Esophagus muscularis mucosa (tissue), 4 donors: ENCODE data around the gene UROC1.

ENCODE experiments used
- EP300 ChIP-seq: sonication (generic); formaldehyde crosslinking; IDR thresholded peaks from one replicate; pipeline ENCODE4 v1.6.1; 2017; ENCODE audit warnings: antibody characterized with exemption
- POLR2A ChIP-seq: fragments of 450-650 bp; IDR thresholded peaks from one replicate; pipeline ENCODE4 v1.6.1; 2017; ENCODE audit warnings: antibody characterized with exemption, moderate library complexity, mild to moderate bottlenecking, low read depth
- TF ChIP-seq, protein P1 (sequence below), 3 experiments: fragments of 200-600 bp in 2 of 3; fragments of 450-650 bp in 1 of 3; sonication (generic) in 2 of 3; IDR thresholded peaks; one replicate each; pipeline ENCODE4 v1.5.1; 2017 to 2019; ENCODE audit warnings: antibody characterized with exemption in 3 of 3, mild to moderate bottlenecking in 2 of 3, moderate library complexity in 1 of 3

GRCh38 chr3:126509597-126510307 is 7.8 kb downstream of the UROC1 start:
- TF ChIP-seq, protein P1, sequence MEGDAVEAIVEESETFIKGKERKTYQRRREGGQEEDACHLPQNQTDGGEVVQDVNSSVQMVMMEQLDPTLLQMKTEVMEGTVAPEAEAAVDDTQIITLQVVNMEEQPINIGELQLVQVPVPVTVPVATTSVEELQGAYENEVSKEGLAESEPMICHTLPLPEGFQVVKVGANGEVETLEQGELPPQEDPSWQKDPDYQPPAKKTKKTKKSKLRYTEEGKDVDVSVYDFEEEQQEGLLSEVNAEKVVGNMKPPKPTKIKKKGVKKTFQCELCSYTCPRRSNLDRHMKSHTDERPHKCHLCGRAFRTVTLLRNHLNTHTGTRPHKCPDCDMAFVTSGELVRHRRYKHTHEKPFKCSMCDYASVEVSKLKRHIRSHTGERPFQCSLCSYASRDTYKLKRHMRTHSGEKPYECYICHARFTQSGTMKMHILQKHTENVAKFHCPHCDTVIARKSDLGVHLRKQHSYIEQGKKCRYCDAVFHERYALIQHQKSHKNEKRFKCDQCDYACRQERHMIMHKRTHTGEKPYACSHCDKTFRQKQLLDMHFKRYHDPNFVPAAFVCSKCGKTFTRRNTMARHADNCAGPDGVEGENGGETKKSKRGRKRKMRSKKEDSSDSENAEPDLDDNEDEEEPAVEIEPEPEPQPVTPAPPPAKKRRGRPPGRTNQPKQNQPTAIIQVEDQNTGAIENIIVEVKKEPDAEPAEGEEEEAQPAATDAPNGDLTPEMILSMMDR (IDR thresholded peaks at IDR 0.05), result no peak
- TF ChIP-seq POLR2A (no peak), EP300 (no peak)
